Gastrocnemius medialis (tissue), 4 donors: ENCODE results near the gene EPHA2.

Source experiments
- CTCF ChIP-seq, 5 experiments: fragments of 450-650 bp in 3 of 5; fragments of 200-600 bp in 2 of 5; sonication (generic) in 2 of 5; IDR thresholded peaks in 4 of 5; conservative IDR thresholded peaks in 1 of 5; 1 replicate in 4 of 5; 2 replicates in 1 of 5; pipeline ENCODE4 v1.5.1; 2016 to 2019; ENCODE audit warnings: antibody characterized with exemption in 5 of 5, mild to moderate bottlenecking in 3 of 5, moderate library complexity in 3 of 5
- POLR2A ChIP-seq, 2 donors: fragments of 450-650 bp; IDR thresholded peaks; one replicate each; pipeline ENCODE4 v1.6.1; 2017; ENCODE audit warnings: antibody characterized with exemption in 2 of 2, mild to moderate bottlenecking in 2 of 2, moderate library complexity in 2 of 2

GRCh38 chr1:16191916-16192546, 36.2 kb upstream of the EPHA2 start:
- TF ChIP-seq POLR2A (IDR thresholded peaks at IDR 0.05): no peak
- TF ChIP-seq CTCF (IDR thresholded peaks at IDR 0.05 in 4 of 5, conservative IDR thresholded peaks at IDR 0.05 in 1 of 5): no peak
